Measurements from ENCODE around the gene NOTCH1.

- TF ChIP-seq SIN3A (IDR thresholded peaks at IDR 0.05; ENCODE audit: borderline replicate concordance, insufficient read depth, low read length) (peak; percentile 64; the same call in 1 of the 2 replicates), POLR2AphosphoS5 (IDR thresholded peaks at IDR 0.05; ENCODE audit: low read depth, low read length) (no peak), TAF1 (IDR thresholded peaks at IDR 0.05; ENCODE audit: borderline replicate concordance, insufficient read depth, low read length) (no peak), REST (IDR thresholded peaks at IDR 0.05; ENCODE audit: insufficient read depth in 1 of 2, low read depth in 2 of 2, low read length in 2 of 2) (no peak), FOXP2 (optimal IDR thresholded peaks at IDR 0.05; ENCODE audit: borderline replicate concordance, extremely low read depth, extremely low read length, insufficient read depth) (no peak)
Measured at GRCh38 chr9:136539427-136540421, 6.1 kb downstream of the NOTCH1 start.
